Right renal pelvis (tissue), 4 donors: ENCODE data around the gene MTREX. TPM values are rescaled to one million over a fixed set of nuclear protein-coding genes. Genes with fewer than 3 reads are reported as not detected.

Experiments
- DNase-seq, 4 donors: peaks; one replicate each; pipeline ENCODE4 v3.0.0-alpha.2; 2013; ENCODE audit warnings: low read depth in 4 of 4, low spot score in 3 of 4, missing footprints in 1 of 4
- polyA plus RNA-seq, 4 donors: library from polyadenylated mRNA; unstranded; fragments of 120-200 nt; gene quantifications; one replicate each; pipeline ENCODE4 v1.2.1, GENCODE V29; 2013; ENCODE audit not compliant: insufficient read length in 4 of 4

MTREX gene
- polyA plus RNA-seq, 4 donors, result 74.9 to 105 (median 98.7) TPM

DNA sequence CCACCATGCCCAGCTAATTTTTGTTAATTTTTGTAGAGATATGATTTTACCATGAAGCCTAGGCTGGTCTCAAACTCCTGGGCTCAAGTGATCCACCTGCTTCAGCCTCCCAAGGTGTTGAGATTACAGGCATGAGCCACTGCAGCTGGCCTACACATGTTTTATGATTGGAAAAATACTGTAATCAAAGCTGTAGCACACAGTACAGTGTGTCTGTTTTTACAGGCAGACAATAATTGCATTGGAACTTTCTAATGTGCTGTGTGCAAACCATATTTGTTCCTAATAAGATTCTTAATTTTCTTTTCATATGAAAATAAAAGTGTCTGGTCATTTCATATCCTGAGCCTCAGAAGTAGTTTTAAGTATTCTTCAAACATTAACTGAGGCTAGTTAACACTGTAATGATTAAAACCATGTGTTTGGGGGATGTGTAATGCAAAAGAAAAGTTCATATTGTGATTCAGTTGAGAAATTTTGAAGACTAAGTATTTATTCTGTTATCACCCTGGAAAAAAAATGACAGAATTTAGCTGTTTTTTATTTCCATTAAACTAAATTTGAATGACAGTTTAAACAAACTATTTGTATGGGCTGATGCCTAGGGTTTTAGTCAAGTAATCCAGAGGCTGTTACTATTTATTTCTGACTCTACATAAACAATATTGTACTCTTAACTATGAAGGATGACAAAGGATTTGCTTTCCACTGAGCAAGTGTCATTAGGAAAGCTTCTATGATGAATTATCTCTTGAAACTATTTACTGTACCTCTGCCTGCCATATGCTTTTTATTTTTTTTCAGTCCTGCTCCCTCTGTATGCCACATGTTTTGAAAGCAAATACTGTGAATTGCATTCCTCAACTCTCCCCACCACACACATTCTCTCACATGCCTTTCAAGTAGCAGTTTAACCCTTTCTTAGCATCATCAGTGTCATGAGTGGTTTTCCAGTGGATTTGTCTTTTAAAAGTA, 111.5 kb downstream of the MTREX start:
- no peak for DNase-seq

- no peak for DNase-seq
Observed at GRCh38 chr5:55421074-55421529, 113.3 kb downstream of the MTREX start.

- no peak for DNase-seq
Observed at GRCh38 chr5:55426455-55426854, 118.7 kb downstream of the MTREX start.

GRCh38 chr5:55427157-55427556, 119.4 kb downstream of the MTREX start:
- no peak for DNase-seq

- DNase-seq, result no peak
Observed at GRCh38 chr5:55429221-55429612, 121.4 kb downstream of the MTREX start.

DNA sequence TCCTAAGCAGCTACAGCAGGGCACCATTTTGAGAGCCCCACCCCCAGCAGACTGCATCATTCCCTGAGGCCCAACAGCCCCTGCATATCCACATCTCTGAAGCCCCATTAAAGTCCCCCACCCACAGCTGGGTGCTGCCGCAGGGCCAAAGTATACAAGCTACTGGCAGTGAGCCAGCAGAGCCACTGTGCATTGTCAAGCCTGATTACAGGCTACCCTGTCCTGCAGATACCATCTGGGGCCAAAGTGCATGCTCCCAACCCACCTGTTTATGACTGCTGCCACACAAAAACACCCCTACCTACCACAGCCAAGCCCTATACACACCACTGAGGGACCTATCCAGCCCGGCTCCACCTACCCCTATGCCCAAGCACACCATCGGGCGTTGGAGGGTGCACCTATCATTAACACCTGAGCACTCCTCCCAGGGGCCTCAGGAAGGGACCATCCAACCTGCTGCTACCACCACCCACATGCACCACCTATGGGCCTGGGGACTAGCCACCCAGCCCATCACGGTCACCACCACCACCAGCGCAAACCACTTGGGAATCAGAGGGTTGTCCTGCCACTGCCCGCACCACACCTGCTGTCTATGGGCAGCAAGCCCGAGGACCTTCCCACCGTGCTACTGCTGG, 121.9 kb downstream of the MTREX start:
- DNase-seq, result no peak

DNA sequence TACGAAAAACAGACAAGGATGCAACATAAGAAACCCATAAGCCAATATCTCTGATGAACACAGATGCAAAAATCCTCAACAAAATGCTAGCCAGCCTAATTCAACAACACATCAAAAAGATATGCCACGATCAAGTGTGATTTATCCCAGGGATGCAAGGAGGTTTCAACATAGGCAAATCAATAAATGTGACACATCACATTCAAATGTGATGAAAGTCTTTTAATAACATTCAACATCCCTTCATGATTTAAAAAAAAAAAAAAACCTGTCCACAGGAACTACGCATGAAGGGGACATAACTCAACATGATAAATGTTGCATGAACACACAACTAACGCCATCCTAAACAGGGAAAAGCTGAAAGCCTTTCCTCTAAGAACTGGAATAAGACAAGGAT, 124.8 kb downstream of the MTREX start:
- no peak for DNase-seq

- no peak for DNase-seq
Observed at GRCh38 chr5:55437452-55437851, 129.7 kb downstream of the MTREX start.

GRCh38 chr5:55437859-55438206, 130.0 kb downstream of the MTREX start:
- DNase-seq, result no peak

GRCh38 chr5:55438998-55439397, 131.2 kb downstream of the MTREX start:
- peak in 3 of 4 donors; percentile 28 to 67 (median 55) for DNase-seq

GRCh38 chr5:55440188-55440646, 132.4 kb downstream of the MTREX start:
- no peak for DNase-seq

- DNase-seq, result no peak
Observed at GRCh38 chr5:55441107-55441771, 133.4 kb downstream of the MTREX start.

DNA sequence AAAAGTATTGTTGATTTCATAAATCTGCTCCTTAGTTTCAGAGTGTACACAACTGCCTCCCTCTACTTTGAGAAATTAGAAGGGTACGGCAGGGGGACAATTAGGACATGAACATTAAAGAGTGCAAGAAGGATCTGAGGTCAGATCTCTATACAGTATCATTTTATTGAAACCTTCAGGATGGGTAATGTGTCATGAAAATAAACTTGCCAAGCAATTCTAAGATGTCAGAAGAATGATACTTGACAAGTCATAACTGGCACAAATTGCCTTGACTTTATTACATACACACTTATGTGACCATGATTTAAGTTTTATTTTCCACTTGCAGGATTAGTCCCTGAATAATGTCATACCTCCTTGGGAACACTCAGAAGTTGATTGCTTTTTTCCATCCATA, 134.2 kb downstream of the MTREX start:
- DNase-seq, result no peak

DNA sequence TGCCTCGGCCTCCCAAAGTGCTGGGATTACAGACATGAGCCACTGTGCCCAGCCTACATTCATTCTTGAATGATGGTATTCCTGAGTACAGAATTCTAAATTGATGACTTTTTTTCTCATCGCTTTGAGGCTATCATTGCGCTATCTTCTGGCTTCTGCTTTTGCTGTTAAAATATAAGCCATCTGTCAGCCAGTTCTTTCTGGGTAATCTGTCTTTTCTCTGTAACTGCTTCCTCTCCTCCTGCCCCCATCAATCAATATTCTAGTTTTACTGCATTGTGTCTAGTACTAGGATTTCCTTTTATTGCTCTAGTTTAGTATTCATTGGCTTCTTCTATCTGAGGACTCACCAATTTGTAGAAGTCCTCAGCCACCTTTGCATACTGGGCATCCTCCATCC, 138.0 kb downstream of the MTREX start:
- DNase-seq, result no peak

GRCh38 chr5:55446640-55447351, 139.0 kb downstream of the MTREX start:
- no peak for DNase-seq

- DNase-seq, result no peak
Observed at GRCh38 chr5:55450050-55450765, 142.4 kb downstream of the MTREX start.

GRCh38 chr5:55451976-55452375, 144.2 kb downstream of the MTREX start:
- DNase-seq, result no peak

GRCh38 chr5:55453211-55453610, 145.4 kb downstream of the MTREX start:
- DNase-seq, result no peak

GRCh38 chr5:55454282-55454681, 146.5 kb downstream of the MTREX start:
- DNase-seq, result no peak
